Fibroblast of villous mesenchyme (primary cell): Measurements from ENCODE around the gene ARHGAP45. TPM values are rescaled to one million over a fixed set of nuclear protein-coding genes. Genes with fewer than 3 reads are reported as not detected.
A peak's percentile ranks its signal among the peaks of the same experiment; 100 is the strongest.

Source experiments
- DNase-seq: peaks from one replicate; pipeline ENCODE4 v3.0.0-alpha.2; 2010; ENCODE audit warnings: low read depth
- H3K4me3 ChIP-seq: 2 replicates; pipeline ENCODE4 v1.5.1; 2011; ENCODE audit warnings: low read depth, mild to moderate bottlenecking, low read length
- CTCF ChIP-seq: IDR thresholded peaks from 2 replicates; pipeline ENCODE4 v1.5.1; 2012; ENCODE audit warnings: low read depth, mild to moderate bottlenecking, low read length; ENCODE audit not compliant: insufficient read depth
- total RNA-seq: library from RNA; depleted of rRNA; stranded (reverse); fragments of >200 nt; gene quantifications from 2 replicates; pipeline ENCODE4 v1.2.3, GENCODE V29; 2012

Gene ARHGAP45
- total RNA-seq, 1 donor = 0.43 TPM

GRCh38 chr19:1055886-1056620 is 10.9 kb upstream of the ARHGAP45 start:
- H3K4me3 ChIP-seq = no peak overlapping the region
- no peak for DNase-seq
- TF ChIP-seq CTCF = no peak

- no peak overlapping the region for H3K4me3 ChIP-seq
- TF ChIP-seq CTCF = no peak
- DNase-seq = peak; percentile 41
Measured at GRCh38 chr19:1057176-1057855, 9.7 kb upstream of the ARHGAP45 start.

GRCh38 chr19:1058112-1058511 is 8.9 kb upstream of the ARHGAP45 start:
- no peak for DNase-seq
- TF ChIP-seq CTCF = no peak
- H3K4me3 ChIP-seq = no peak overlapping the region

- no peak overlapping the region for H3K4me3 ChIP-seq
- DNase-seq = no peak
- TF ChIP-seq CTCF = no peak
Measured at GRCh38 chr19:1060689-1061088, 6.3 kb upstream of the ARHGAP45 start.

- TF ChIP-seq CTCF = no peak
- H3K4me3 ChIP-seq = no peak overlapping the region
Measured at GRCh38 chr19:1061987-1062386, 5.0 kb upstream of the ARHGAP45 start.

GRCh38 chr19:1062387-1063029 is 4.5 kb upstream of the ARHGAP45 start:
- DNase-seq = no peak
- no peak overlapping the region for H3K4me3 ChIP-seq
- TF ChIP-seq CTCF = no peak

More at GRCh38 chr19:1061987-1062386, 5.0 kb upstream of the ARHGAP45 start:
- DNase-seq = no peak
